Trophoblast cell (in vitro differentiated cells and primary cell): Measurements from ENCODE around the gene MGA.
A peak's percentile ranks its signal among the peaks of the same experiment; 100 is the strongest.

Source experiments
- DNase-seq, 2 donors: peaks; one replicate each; pipeline ENCODE4 v3.0.0-alpha.2; 2016
- H2AFZ ChIP-seq: 2 replicates; pipeline ENCODE4 v1.6.1; 2013; ENCODE audit warnings: low read length, moderate library complexity, mild to moderate bottlenecking; ENCODE audit not compliant: insufficient read depth, poor library complexity
- H2AK5ac ChIP-seq: 2 replicates; pipeline ENCODE4 v1.6.1; 2013; ENCODE audit warnings: mild to moderate bottlenecking, low read length
- H2BK120ac ChIP-seq: 2 replicates; pipeline ENCODE4 v1.6.1; 2013; ENCODE audit warnings: low read length, mild to moderate bottlenecking, moderate library complexity; ENCODE audit not compliant: insufficient read depth, poor library complexity
- H2BK12ac ChIP-seq: 2 replicates; pipeline ENCODE4 v1.6.1; 2013; ENCODE audit warnings: mild to moderate bottlenecking, low read length, moderate library complexity
- H2BK5ac ChIP-seq: 2 replicates; pipeline ENCODE4 v1.6.1; 2013; ENCODE audit warnings: low read length, low read depth, moderate library complexity, mild to moderate bottlenecking; ENCODE audit not compliant: poor library complexity
- H3K14ac ChIP-seq: 2 replicates; pipeline ENCODE4 v1.6.1; 2013; ENCODE audit warnings: mild to moderate bottlenecking, low read length
- H3K18ac ChIP-seq: 2 replicates; pipeline ENCODE4 v1.6.1; 2013; ENCODE audit warnings: mild to moderate bottlenecking, low read length
- H3K23ac ChIP-seq: 2 replicates; pipeline ENCODE4 v1.6.1; 2013; ENCODE audit warnings: low read length
- H3K27ac ChIP-seq: 2 replicates; pipeline ENCODE4 v1.5.1; 2013; ENCODE audit warnings: low read depth, mild to moderate bottlenecking, inconsistent platforms, low read length, moderate library complexity
- H3K27me3 ChIP-seq: 2 replicates; pipeline ENCODE4 v1.6.1; 2013; ENCODE audit warnings: inconsistent platforms, mild to moderate bottlenecking, low read length, moderate library complexity; ENCODE audit not compliant: insufficient read depth
- H3K36me3 ChIP-seq, 2 experiments: 1 replicate in 1 of 2; 2 replicates in 1 of 2; pipeline ENCODE4 v1.6.1; 2013; ENCODE audit warnings: low read length in 2 of 2, mild to moderate bottlenecking in 2 of 2, moderate library complexity in 1 of 2; ENCODE audit not compliant: insufficient read depth in 2 of 2, control insufficient read depth in 1 of 2
- H3K4ac ChIP-seq: 2 replicates; pipeline ENCODE4 v1.6.1; 2013; ENCODE audit warnings: low read depth, mild to moderate bottlenecking, low read length, moderate library complexity
- H3K4me1 ChIP-seq, 2 experiments: 1 replicate in 1 of 2; 2 replicates in 1 of 2; pipeline ENCODE4 v1.6.1; 2013; ENCODE audit warnings: low read length in 2 of 2, mild to moderate bottlenecking in 2 of 2, moderate library complexity in 1 of 2; ENCODE audit not compliant: insufficient read depth in 2 of 2, control insufficient read depth in 1 of 2
- H3K4me2 ChIP-seq: 2 replicates; pipeline ENCODE4 v1.6.1; 2013; ENCODE audit warnings: inconsistent platforms, mild to moderate bottlenecking, low read length, moderate library complexity
- H3K4me3 ChIP-seq: 2 replicates; pipeline ENCODE4 v1.5.1; 2013; ENCODE audit warnings: mild to moderate bottlenecking, low read depth, low read length, inconsistent platforms
- H3K79me1 ChIP-seq: one replicate; pipeline ENCODE4 v1.6.1; 2013; ENCODE audit warnings: low read length
- H3K79me2 ChIP-seq: 2 replicates; pipeline ENCODE4 v1.6.1; 2013; ENCODE audit warnings: low read length, mild to moderate bottlenecking; ENCODE audit not compliant: control insufficient read depth, insufficient read depth, poor library complexity
- H3K9ac ChIP-seq: 2 replicates; pipeline ENCODE4 v1.6.1; 2013; ENCODE audit warnings: mild to moderate bottlenecking, low read length
- H3K9me3 ChIP-seq: 2 replicates; pipeline ENCODE4 v1.6.1; 2013; ENCODE audit warnings: low read depth, mild to moderate bottlenecking, control low read depth, inconsistent platforms, low read length; ENCODE audit not compliant: insufficient read depth
- H4K12ac ChIP-seq: 2 replicates; pipeline ENCODE4 v1.6.1; 2013; ENCODE audit warnings: low read depth, mild to moderate bottlenecking, low read length, moderate library complexity
- H4K8ac ChIP-seq: 2 replicates; pipeline ENCODE4 v1.6.1; 2013; ENCODE audit warnings: low read depth, mild to moderate bottlenecking, low read length, moderate library complexity
- H4K91ac ChIP-seq: one replicate; pipeline ENCODE4 v1.6.1; 2013; ENCODE audit warnings: low read depth, mild to moderate bottlenecking, low read length, moderate library complexity
- WGBS: extraction: QIAGEN DNeasy Blood & Tissue Kit; methylation state at CpG from one replicate; pipeline ENCODE4 v1.1.7; 2013; ENCODE audit warnings: missing lambda C conversion rate; ENCODE audit not compliant: insufficient read length, insufficient coverage; ENCODE audit errors: extremely low coverage; 5-methylcytosine and 5-hydroxymethylcytosine counted together

MGA gene

DNA sequence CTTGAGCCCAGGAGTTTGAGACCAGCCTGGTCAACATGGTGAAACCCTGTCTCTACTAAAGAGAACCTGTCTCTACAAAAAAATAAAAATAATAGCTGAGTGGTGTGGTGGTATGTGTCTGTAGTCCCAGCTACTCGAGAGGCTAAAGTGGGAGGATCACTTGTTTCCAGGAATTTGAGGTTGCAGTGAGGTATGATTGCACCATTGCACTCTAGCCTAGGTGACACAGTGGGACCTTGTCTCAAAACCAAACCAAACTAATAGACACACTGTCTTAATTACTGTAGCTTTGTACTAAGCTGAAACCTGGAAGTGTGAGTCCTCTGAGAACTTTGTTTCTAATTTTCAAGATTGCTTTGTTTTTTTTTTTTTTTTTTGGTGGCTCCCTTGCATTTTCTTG is 30.4 kb downstream of the MGA start:
- no peaks in the 10 kb centered on the region for H3K9me3 ChIP-seq
- H2BK12ac ChIP-seq: no peak overlapping the region
- no peak overlapping the region for H2BK5ac ChIP-seq
- no peak overlapping the region for H2AK5ac ChIP-seq
- no peaks in the 10 kb centered on the region for H3K36me3 ChIP-seq
- peak in 1 of 2 donors; percentile 31 for DNase-seq
- H3K4ac ChIP-seq: peak overlapping the region; percentile 75
- H2BK120ac ChIP-seq: no peak overlapping the region
- H2AFZ ChIP-seq: no peak overlapping the region
- no peak overlapping the region for H3K4me2 ChIP-seq
- no peak overlapping the region for H3K9ac ChIP-seq
- H3K79me2 ChIP-seq: peaks cover 3% of the 10 kb centered on the region
- WGBS: no CpG with 5 or more reads among the region's 1 CpG
- no peaks in the 10 kb centered on the region for H3K27me3 ChIP-seq
- H3K14ac ChIP-seq: no peak overlapping the region
- peaks cover 0 to 5% of the 10 kb centered on the region in 2 experiments for H3K4me1 ChIP-seq
- H4K12ac ChIP-seq: no peak overlapping the region
- no peak overlapping the region for H3K27ac ChIP-seq
- no peaks in the 10 kb centered on the region for H3K79me1 ChIP-seq
- H4K8ac ChIP-seq: no peak overlapping the region
- H3K23ac ChIP-seq: no peak overlapping the region
- H4K91ac ChIP-seq: no peak overlapping the region
- no peak overlapping the region for H3K4me3 ChIP-seq
- H3K18ac ChIP-seq: no peak overlapping the region

DNA sequence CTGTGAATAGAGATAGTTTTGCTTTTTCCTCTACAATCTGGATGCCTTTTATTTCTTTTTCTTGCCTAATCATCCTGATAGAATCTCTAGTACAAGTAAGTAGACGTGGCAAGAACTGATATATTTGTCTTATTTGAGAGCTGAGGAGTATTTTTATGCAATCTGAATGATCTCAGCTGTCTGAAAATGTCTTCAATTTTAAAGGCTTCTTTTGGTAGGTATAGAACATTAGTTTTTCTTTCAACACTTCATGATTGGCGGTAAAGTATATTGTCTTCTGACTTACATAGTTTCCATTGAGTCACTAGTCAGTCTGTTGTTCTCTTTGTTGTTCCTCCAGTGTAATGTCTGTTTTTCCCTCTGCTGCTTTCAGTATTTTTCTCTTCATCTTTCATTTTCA is 31.3 kb downstream of the MGA start:
- Histone ChIP-seq H4K8ac (no peak overlapping the region), H2AK5ac (no peak overlapping the region), H2BK12ac (no peak overlapping the region), H4K12ac (no peak overlapping the region), H2BK120ac (no peak overlapping the region), H3K23ac (no peak overlapping the region), H3K4me2 (no peak overlapping the region), H3K4me1 (peaks cover 0 to 5% of the 10 kb centered on the region in 2 experiments), H3K36me3 (peaks cover 0 to 1% of the 10 kb centered on the region in 2 experiments), H3K4ac (no peak overlapping the region), H3K27ac (no peak overlapping the region), H2BK5ac (no peak overlapping the region), H2AFZ (no peak overlapping the region), H3K4me3 (no peak overlapping the region), H3K9me3 (no peaks in the 10 kb centered on the region), H3K14ac (no peak overlapping the region), H3K9ac (no peak overlapping the region), H3K18ac (no peak overlapping the region), H4K91ac (no peak overlapping the region), H3K79me2 (peaks cover 3% of the 10 kb centered on the region), H3K79me1 (no peaks in the 10 kb centered on the region), H3K27me3 (no peaks in the 10 kb centered on the region)
- no CpG with 5 or more reads among the region's 2 CpGs for WGBS
- DNase-seq: peak in 1 of 2 donors; percentile 25

- no peak overlapping the region for H3K9ac ChIP-seq
- no peak overlapping the region for H3K14ac ChIP-seq
- H2BK120ac ChIP-seq: no peak overlapping the region
- WGBS: no CpG with 5 or more reads among the region's 4 CpGs
- no peak overlapping the region for H3K4me2 ChIP-seq
- H2AFZ ChIP-seq: no peak overlapping the region
- H3K4ac ChIP-seq: no peak overlapping the region
- H3K79me2 ChIP-seq: peaks cover 3% of the 10 kb centered on the region
- H3K4me3 ChIP-seq: no peak overlapping the region
- H3K79me1 ChIP-seq: no peaks in the 10 kb centered on the region
- no peak overlapping the region for H3K18ac ChIP-seq
- no peaks in the 10 kb centered on the region for H3K9me3 ChIP-seq
- DNase-seq: no peak
- H3K27me3 ChIP-seq: no peaks in the 10 kb centered on the region
- no peak overlapping the region for H3K27ac ChIP-seq
- H4K91ac ChIP-seq: no peak overlapping the region
- H4K12ac ChIP-seq: no peak overlapping the region
- H3K36me3 ChIP-seq: peaks cover 0 to 4% of the 10 kb centered on the region in 2 experiments
- no peak overlapping the region for H2BK5ac ChIP-seq
- H2BK12ac ChIP-seq: no peak overlapping the region
- H3K23ac ChIP-seq: no peak overlapping the region
- H4K8ac ChIP-seq: no peak overlapping the region
- no peak overlapping the region for H2AK5ac ChIP-seq
- peaks cover 0 to 5% of the 10 kb centered on the region in 2 experiments for H3K4me1 ChIP-seq
Measured at GRCh38 chr15:41692049-41692448, 31.8 kb downstream of the MGA start.

DNA sequence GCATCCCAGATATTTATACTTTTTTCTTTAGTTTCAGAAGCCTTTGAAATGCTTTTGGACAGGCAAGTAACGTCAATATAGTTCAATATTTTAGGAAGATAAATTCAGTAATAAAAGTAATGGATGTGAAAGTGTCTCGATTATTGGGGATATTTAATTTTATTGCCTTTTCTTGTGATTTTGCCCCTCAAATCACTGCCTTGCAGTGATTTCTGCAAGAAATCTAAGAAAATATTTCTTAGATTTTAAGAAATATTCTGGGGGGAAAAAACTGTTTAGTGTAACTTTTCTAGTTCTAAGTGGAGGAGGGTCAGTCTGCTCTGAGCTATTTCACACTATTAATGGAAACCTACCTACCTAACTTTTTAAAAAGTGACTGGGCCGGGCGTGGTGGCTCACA is 33.6 kb downstream of the MGA start:
- H3K9me3 ChIP-seq: no peaks in the 10 kb centered on the region
- H3K9ac ChIP-seq: no peak overlapping the region
- no peak overlapping the region for H2BK5ac ChIP-seq
- H3K79me1 ChIP-seq: no peaks in the 10 kb centered on the region
- peaks cover 0 to 5% of the 10 kb centered on the region in 2 experiments for H3K4me1 ChIP-seq
- no peaks in the 10 kb centered on the region for H3K27me3 ChIP-seq
- H3K36me3 ChIP-seq: peaks cover 2 to 4% of the 10 kb centered on the region in 2 experiments
- H3K18ac ChIP-seq: no peak overlapping the region
- H3K4me3 ChIP-seq: no peak overlapping the region
- H2BK12ac ChIP-seq: no peak overlapping the region
- WGBS: no CpG with 5 or more reads among the region's 4 CpGs
- no peak overlapping the region for H2AK5ac ChIP-seq
- H4K12ac ChIP-seq: no peak overlapping the region
- H3K27ac ChIP-seq: no peak overlapping the region
- H2AFZ ChIP-seq: no peak overlapping the region
- DNase-seq: no peak
- H4K8ac ChIP-seq: no peak overlapping the region
- H3K23ac ChIP-seq: no peak overlapping the region
- no peak overlapping the region for H2BK120ac ChIP-seq
- no peak overlapping the region for H3K4me2 ChIP-seq
- H4K91ac ChIP-seq: no peak overlapping the region
- peaks cover 3% of the 10 kb centered on the region for H3K79me2 ChIP-seq
- H3K4ac ChIP-seq: no peak overlapping the region
- H3K14ac ChIP-seq: no peak overlapping the region
